ENCODE results near the gene ERICH6B.

Gene ERICH6B

GRCh38 chr13:45540864-45541263 is 74.7 kb downstream of the ERICH6B start:
- no peak for DNase-seq

GRCh38 chr13:45540195-45540594 is 75.3 kb downstream of the ERICH6B start:
- DNase-seq, result no peak

- no peak for DNase-seq
Observed at GRCh38 chr13:45538382-45538781, 77.2 kb downstream of the ERICH6B start.

GRCh38 chr13:45537516-45537915 is 78.0 kb downstream of the ERICH6B start:
- no peak for DNase-seq

GRCh38 chr13:45536224-45536623 is 79.3 kb downstream of the ERICH6B start:
- DNase-seq, result no peak

GRCh38 chr13:45534604-45535003 is 80.9 kb downstream of the ERICH6B start:
- DNase-seq, result no peak

- no peak for DNase-seq
Observed at GRCh38 chr13:45529758-45530157, 85.8 kb downstream of the ERICH6B start.

GRCh38 chr13:45527699-45528462 is 87.7 kb downstream of the ERICH6B start:
- DNase-seq, result no peak

- no peak for DNase-seq
Observed at GRCh38 chr13:45522571-45522970, 93.0 kb downstream of the ERICH6B start.

- DNase-seq, result no peak
Observed at GRCh38 chr13:45521297-45521696, 94.2 kb downstream of the ERICH6B start.

GRCh38 chr13:45519493-45519892 is 96.0 kb downstream of the ERICH6B start:
- no peak for DNase-seq

GRCh38 chr13:45518525-45519245 is 96.9 kb downstream of the ERICH6B start:
- DNase-seq, result no peak

- no peak for DNase-seq
Observed at GRCh38 chr13:45516757-45517156, 98.8 kb downstream of the ERICH6B start.

GRCh38 chr13:45512098-45512496 is 103.4 kb downstream of the ERICH6B start:
- DNase-seq, result no peak

GRCh38 chr13:45511310-45512097 is 104.0 kb downstream of the ERICH6B start:
- no peak for DNase-seq

- DNase-seq, result no peak
Observed at GRCh38 chr13:45510672-45511071, 104.9 kb downstream of the ERICH6B start.

- no peak for DNase-seq
Observed at GRCh38 chr13:45508776-45509175, 106.8 kb downstream of the ERICH6B start.

GRCh38 chr13:45506811-45507210 is 108.7 kb downstream of the ERICH6B start:
- no peak for DNase-seq

GRCh38 chr13:45503658-45504057 is 111.9 kb downstream of the ERICH6B start:
- no peak for DNase-seq

GRCh38 chr13:45501175-45501526 is 114.4 kb downstream of the ERICH6B start:
- no peak for DNase-seq

- DNase-seq, result no peak
Observed at GRCh38 chr13:45500492-45501174, 114.9 kb downstream of the ERICH6B start.

GRCh38 chr13:45496942-45497341 is 118.6 kb downstream of the ERICH6B start:
- DNase-seq, result no peak

- no peak for DNase-seq
Observed at GRCh38 chr13:45492538-45492937, 123.0 kb downstream of the ERICH6B start.

Measured in activated effector memory CD4-positive, alpha-beta T cell treated with anti-CD3 and anti-CD28 coated beads, Interleukin-2, amount 50 U/mL, for 16 hours (primary cell).